ENCODE data around the gene NCR3LG1. TPM values are rescaled to one million over a fixed set of nuclear protein-coding genes. Genes with fewer than 3 reads are reported as not detected.

The NCR3LG1 gene
- total and polyA plus RNA-seq, 8 donors: under 0.01 to 13.6 (median 4.1) TPM; not detected in 1

DNA sequence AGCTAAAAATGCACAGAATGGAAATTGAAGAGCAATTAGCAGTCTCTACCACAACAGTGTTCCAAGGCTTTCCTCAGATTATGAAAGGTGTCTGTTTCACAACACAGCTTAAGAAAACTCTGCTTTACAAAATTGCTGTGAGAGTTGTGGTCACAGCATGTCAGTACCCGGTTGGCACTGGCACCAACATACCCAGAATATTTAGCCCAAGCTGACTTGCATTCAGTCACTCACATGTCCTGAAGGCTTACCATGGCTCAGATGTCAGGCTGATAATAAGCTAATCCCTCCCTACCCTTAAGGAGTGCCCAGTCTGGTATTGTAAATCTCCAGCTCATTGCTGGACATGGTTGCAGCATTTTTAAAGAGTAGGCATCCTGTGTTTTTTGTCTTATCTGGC is 14.9 kb downstream of the NCR3LG1 start:
- no peaks in the 10 kb centered on the region for H3K4me1 ChIP-seq
- intact Hi-C loops (cut with DNase I; ENCODE audit: low total_unique reads): no loop called here
- no peak for DNase-seq
- H3K27ac ChIP-seq: no peak overlapping the region
- H3K4me3 ChIP-seq: no peak overlapping the region
- H3K27me3 ChIP-seq: no peaks in the 10 kb centered on the region
- H3K9me3 ChIP-seq: peaks cover 15 to 35% (median 27%) of the 10 kb centered on the region in 4 donors
- 83 to 100% (median 90%) methylated on average over 1 of the region's 1 CpG for WGBS, 5 donors
- TF ChIP-seq POLR2AphosphoS5 (IDR thresholded peaks at IDR 0.05) (no peak), EP300 (IDR thresholded peaks at IDR 0.05) (no peak)
- TF ChIP-seq, protein P1, sequence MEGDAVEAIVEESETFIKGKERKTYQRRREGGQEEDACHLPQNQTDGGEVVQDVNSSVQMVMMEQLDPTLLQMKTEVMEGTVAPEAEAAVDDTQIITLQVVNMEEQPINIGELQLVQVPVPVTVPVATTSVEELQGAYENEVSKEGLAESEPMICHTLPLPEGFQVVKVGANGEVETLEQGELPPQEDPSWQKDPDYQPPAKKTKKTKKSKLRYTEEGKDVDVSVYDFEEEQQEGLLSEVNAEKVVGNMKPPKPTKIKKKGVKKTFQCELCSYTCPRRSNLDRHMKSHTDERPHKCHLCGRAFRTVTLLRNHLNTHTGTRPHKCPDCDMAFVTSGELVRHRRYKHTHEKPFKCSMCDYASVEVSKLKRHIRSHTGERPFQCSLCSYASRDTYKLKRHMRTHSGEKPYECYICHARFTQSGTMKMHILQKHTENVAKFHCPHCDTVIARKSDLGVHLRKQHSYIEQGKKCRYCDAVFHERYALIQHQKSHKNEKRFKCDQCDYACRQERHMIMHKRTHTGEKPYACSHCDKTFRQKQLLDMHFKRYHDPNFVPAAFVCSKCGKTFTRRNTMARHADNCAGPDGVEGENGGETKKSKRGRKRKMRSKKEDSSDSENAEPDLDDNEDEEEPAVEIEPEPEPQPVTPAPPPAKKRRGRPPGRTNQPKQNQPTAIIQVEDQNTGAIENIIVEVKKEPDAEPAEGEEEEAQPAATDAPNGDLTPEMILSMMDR (IDR thresholded peaks at IDR 0.05): no peak
- peaks cover 20 to 63% (median 59%) of the 10 kb centered on the region in 4 donors for H3K36me3 ChIP-seq

GRCh38 chr11:17368551-17368950 is 17.0 kb downstream of the NCR3LG1 start:
- peaks cover 24 to 56% (median 47%) of the 10 kb centered on the region in 4 donors for H3K9me3 ChIP-seq
- H3K4me1 ChIP-seq: no peaks in the 10 kb centered on the region
- no peaks in the 10 kb centered on the region for H3K27me3 ChIP-seq
- TF ChIP-seq, protein P1 (IDR thresholded peaks at IDR 0.05): no peak
- TF ChIP-seq POLR2AphosphoS5 (IDR thresholded peaks at IDR 0.05): no peak
- no peak for TF ChIP-seq POLR2A (IDR thresholded peaks at IDR 0.05)
- TF ChIP-seq EP300 (IDR thresholded peaks at IDR 0.05): no peak
- 94 to 97% (median 95%) methylated on average over 3 of the region's 3 CpGs for WGBS, 5 donors
- H3K27ac ChIP-seq: no peak overlapping the region
- no peak overlapping the region for H3K4me3 ChIP-seq
- H3K36me3 ChIP-seq: peaks cover 36 to 84% (median 79%) of the 10 kb centered on the region in 4 donors
- intact Hi-C loops (cut with DNase I; ENCODE audit: low total_unique reads): no loop called here
- no peak for DNase-seq

DNA sequence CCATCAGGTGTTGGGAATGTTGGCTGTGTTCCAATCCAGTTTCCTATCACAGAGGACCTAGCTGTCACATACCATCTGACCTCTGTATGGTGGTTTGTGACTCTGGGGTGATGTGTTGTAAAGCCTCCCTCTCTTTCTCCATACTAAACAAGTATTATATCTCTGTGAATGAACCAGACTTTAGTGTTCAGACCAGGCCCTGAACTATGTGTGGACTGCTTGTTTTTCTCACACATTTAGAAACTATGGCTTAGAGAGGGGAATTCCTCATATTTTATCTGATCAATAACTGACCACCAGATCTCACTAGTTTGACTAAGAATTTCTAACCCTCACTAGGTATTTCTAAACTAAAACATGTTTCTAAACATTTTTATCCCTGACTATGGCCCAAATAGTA is 17.5 kb downstream of the NCR3LG1 start:
- Histone ChIP-seq H3K4me1 (no peaks in the 10 kb centered on the region), H3K9me3 (peaks cover 24 to 61% (median 53%) of the 10 kb centered on the region in 4 donors), H3K4me3 (no peak overlapping the region), H3K36me3 (peaks cover 36 to 89% (median 83%) of the 10 kb centered on the region in 4 donors), H3K27me3 (no peaks in the 10 kb centered on the region), H3K27ac (no peak overlapping the region)
- intact Hi-C loops (cut with DNase I; ENCODE audit: low total_unique reads): no loop called here
- DNase-seq: no peak
- no peak for TF ChIP-seq POLR2AphosphoS5 (IDR thresholded peaks at IDR 0.05)
- no peak for TF ChIP-seq EP300 (IDR thresholded peaks at IDR 0.05)
- TF ChIP-seq, protein P1 (IDR thresholded peaks at IDR 0.05): no peak
- TF ChIP-seq POLR2A (IDR thresholded peaks at IDR 0.05): no peak

GRCh38 chr11:17369684-17370243 is 18.2 kb downstream of the NCR3LG1 start:
- H3K4me3 ChIP-seq: no peak overlapping the region
- intact Hi-C loops (cut with DNase I; ENCODE audit: low total_unique reads): no loop called here
- no peak for TF ChIP-seq POLR2AphosphoS5 (IDR thresholded peaks at IDR 0.05)
- TF ChIP-seq POLR2A (IDR thresholded peaks at IDR 0.05): no peak
- TF ChIP-seq, protein P1 (IDR thresholded peaks at IDR 0.05): no peak
- no peak for TF ChIP-seq EP300 (IDR thresholded peaks at IDR 0.05)
- 78 to 96% (median 92%) methylated on average over 2 of the region's 2 CpGs for WGBS, 5 donors
- H3K36me3 ChIP-seq: peaks cover 36 to 91% (median 88%) of the 10 kb centered on the region in 4 donors
- H3K4me1 ChIP-seq: no peaks in the 10 kb centered on the region
- peaks cover 24 to 66% (median 55%) of the 10 kb centered on the region in 4 donors for H3K9me3 ChIP-seq
- DNase-seq: no peak
- no peaks in the 10 kb centered on the region for H3K27me3 ChIP-seq
- no peak overlapping the region for H3K27ac ChIP-seq
